GM21529 (cell line): ENCODE measurements around the gene PLXNA3.

Experiments used
- ATAC-seq: cut with Tn5 transposase; IDR thresholded peaks from one replicate; pipeline ENCODE4 v1.9.1; 2021; ENCODE audit not compliant: unreplicated experiment

Gene PLXNA3

GRCh38 chrX:154434394-154435168 is 23.5 kb upstream of the PLXNA3 start:
- no peak for ATAC-seq

GRCh38 chrX:154435171-154435733 is 22.8 kb upstream of the PLXNA3 start:
- ATAC-seq: no peak

- ATAC-seq: no peak
Measured at GRCh38 chrX:154436374-154436982, 21.6 kb upstream of the PLXNA3 start.

GRCh38 chrX:154436983-154437752 is 20.9 kb upstream of the PLXNA3 start, which contains the start of gene GDI1:
GDI1 (plus strand) TSS chrX:154437154; CDS start chrX:154437255, 101 bp downstream.
- no peak for ATAC-seq

- ATAC-seq: no peak
Measured at GRCh38 chrX:154437971-154438893, 19.8 kb upstream of the PLXNA3 start.

- no peak for ATAC-seq
Measured at GRCh38 chrX:154439841-154440240, 18.2 kb upstream of the PLXNA3 start.

- no peak for ATAC-seq
Measured at GRCh38 chrX:154440623-154441357, 17.3 kb upstream of the PLXNA3 start.

- ATAC-seq: no peak
Measured at GRCh38 chrX:154441564-154441963, 16.5 kb upstream of the PLXNA3 start.

- ATAC-seq: no peak
Measured at GRCh38 chrX:154441984-154442707, 15.9 kb upstream of the PLXNA3 start.

- ATAC-seq: no peak
Measured at GRCh38 chrX:154443479-154443910, 14.6 kb upstream of the PLXNA3 start.

GRCh38 chrX:154443992-154444754 is 13.9 kb upstream of the PLXNA3 start, which contains the start of gene FAM50A:
FAM50A (plus strand) TSS chrX:154444141; CDS start chrX:154444236, 95 bp downstream.
- ATAC-seq: peak; percentile 71

GRCh38 chrX:154444755-154445246 is 13.3 kb upstream of the PLXNA3 start:
- no peak for ATAC-seq

- no peak for ATAC-seq
Measured at GRCh38 chrX:154445776-154446175, 12.3 kb upstream of the PLXNA3 start.

- ATAC-seq: no peak
Measured at GRCh38 chrX:154446430-154446829, 11.7 kb upstream of the PLXNA3 start.

- ATAC-seq: no peak
Measured at GRCh38 chrX:154448484-154448883, 9.6 kb upstream of the PLXNA3 start.

GRCh38 chrX:154449618-154450017 is 8.5 kb upstream of the PLXNA3 start:
- ATAC-seq: no peak

GRCh38 chrX:154450312-154450711 is 7.8 kb upstream of the PLXNA3 start:
- no peak for ATAC-seq

GRCh38 chrX:154452823-154453222 is 5.3 kb upstream of the PLXNA3 start:
- no peak for ATAC-seq
